Activated CD8-positive, alpha-beta memory T cell treated with anti-CD3 and anti-CD28 coated beads for 36 hours (primary cell): Measurements from ENCODE around the gene KDM4D. TPM values are rescaled to one million over a fixed set of nuclear protein-coding genes. Genes with fewer than 3 reads are reported as not detected.
"Not testable (repeated sequence)": the region's sequence is repeated elsewhere in the genome, so short reads cannot be mapped to it uniquely, and the experiment has no call there.

Experiments used
- CTCF ChIA-PET: fragments of 350-600 bp; sonication (Branson Sonifier 250); formaldehyde crosslinking; loops from one replicate; lab custom pipeline; 2021; ENCODE audit warnings: antibody characterized with exemption; lab: Charles Lee
- POLR2A ChIA-PET: fragments of 350-600 bp; sonication (Branson Sonifier 250); formaldehyde crosslinking; loops from one replicate; lab custom pipeline; 2021; ENCODE audit warnings: antibody characterized with exemption; lab: Charles Lee
- total RNA-seq, 2 experiments: library from RNA; stranded (reverse); gene quantifications; one replicate each; pipeline ENCODE4 v1.2.3, GENCODE V29; 2021

Gene KDM4D
- total RNA-seq, 2 experiments from 2014 or later = 0.95 to 1.3 TPM

DNA sequence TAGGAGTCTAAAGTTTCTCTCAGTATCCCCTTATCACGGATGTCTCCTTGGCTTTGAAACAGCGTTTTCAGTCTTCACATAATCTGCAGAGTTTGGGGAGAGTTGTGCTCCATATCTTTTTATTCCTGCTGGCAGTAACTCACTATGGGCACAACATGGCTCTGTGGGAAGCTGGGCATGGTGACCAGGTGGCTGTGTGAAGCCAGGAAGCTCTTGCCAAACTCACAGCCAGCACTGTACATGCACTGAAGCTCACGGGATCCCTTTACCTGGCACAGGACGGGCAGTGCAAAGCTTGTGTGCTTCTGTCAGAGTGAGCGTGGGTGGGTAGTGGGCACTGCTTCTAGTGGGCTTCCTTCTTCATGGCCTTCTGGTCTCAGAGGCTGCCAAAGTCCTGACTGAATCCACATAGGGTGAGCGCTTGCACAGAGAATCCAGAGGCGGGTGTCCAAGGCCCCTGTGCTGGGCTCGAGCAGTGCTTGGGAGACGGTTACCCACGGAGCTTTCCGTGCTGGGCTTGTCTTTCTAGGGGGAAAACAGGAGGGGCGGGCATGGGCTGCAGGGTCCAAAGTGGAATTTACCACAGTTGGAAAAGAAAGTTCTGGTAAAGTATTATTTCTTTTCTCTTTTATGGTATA is 40.8 kb downstream of the KDM4D start:
- CTCF ChIA-PET = interaction anchor here (0.8 kb wide), 1 partner anchor 21 kb away, joined by 3 read pairs; no protein-coding TSS in a partner anchor
- POLR2A ChIA-PET = no interaction called here

DNA sequence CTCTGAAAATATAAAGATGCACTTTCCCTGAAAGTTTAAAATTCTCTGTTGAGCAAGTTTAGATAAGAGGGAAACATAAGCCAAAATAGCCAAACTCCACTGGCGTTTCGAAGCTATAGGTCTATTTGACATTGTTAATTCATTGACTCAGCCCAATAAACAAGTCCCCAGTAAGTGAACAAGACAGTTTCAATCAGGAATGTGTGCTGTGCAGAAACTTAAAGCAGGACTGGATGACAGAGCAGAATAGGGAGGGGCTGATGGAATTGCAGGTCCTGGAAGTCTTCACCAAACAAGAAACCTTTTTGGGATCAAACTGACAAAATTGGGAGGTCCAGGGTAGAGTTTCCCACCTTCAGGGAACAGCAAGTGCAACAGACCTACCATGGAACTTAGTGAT is 42.6 kb downstream of the KDM4D start:
- POLR2A ChIA-PET = no interaction called here
- CTCF ChIA-PET = no interaction called here

DNA sequence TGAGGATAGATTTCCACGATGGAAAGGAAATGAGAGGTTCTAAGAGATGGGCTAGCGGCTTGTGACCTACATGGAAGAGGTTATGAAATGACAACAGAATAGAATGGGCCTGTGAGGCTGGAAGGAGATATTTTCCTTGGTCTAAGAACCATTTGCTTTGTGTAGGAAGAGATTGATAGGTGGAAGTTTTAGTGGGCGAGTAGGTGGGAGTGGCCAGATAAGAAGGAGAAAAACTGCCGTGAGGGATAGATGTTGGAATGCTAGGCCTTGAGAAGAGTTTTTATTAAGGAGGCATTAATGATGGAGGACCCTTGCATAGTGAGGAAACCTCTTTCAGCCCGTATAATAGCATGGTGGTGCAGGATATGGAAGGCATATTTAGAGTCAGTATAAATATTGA is 48.0 kb downstream of the KDM4D start:
- POLR2A ChIA-PET, CTCF ChIA-PET: not testable (repeated sequence)

GRCh38 chr11:95024958-95025357 is 51.4 kb downstream of the KDM4D start, which contains the start of gene KDM4E:
Gene KDM4E (plus strand): TSS chr11:95025258. CDS start chr11:95025558, 300 bp downstream.
- ChIA-PET CTCF (no interaction called here), POLR2A (no interaction called here)

DNA sequence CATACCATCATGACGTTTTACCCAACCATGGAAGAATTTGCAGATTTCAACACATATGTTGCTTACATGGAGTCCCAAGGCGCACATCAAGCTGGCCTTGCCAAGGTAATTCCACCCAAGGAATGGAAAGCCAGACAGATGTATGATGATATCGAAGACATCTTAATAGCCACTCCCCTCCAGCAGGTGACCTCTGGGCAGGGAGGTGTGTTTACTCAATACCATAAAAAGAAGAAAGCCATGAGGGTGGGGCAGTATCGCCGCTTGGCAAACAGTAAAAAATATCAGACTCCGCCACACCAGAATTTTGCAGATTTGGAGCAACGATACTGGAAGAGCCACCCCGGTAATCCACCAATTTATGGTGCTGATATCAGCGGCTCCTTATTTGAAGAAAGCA is 52.1 kb downstream of the KDM4D start:
- POLR2A ChIA-PET, CTCF ChIA-PET: not testable (repeated sequence)

DNA sequence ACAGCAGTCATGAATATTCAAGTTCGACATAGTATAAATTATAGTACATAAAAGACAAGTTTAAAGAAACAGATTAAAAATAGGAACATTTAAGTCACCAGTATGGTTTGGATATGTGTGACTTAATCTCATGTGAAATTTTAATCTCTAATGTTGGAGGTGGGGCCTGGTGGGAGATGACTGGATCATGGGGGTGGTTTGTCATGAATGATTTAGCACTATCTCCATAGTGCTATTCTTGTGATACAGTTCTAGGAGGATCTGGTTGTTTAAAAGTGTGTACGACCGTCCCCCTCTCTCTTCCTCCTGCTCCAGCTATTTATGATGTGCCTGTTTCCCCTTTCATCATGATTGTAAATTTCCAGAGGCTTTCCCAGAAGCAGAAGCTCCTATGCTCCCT is 54.8 kb downstream of the KDM4D start:
- ChIA-PET POLR2A (no interaction called here), CTCF (no interaction called here)

GRCh38 chr11:95033051-95033450 is 59.5 kb downstream of the KDM4D start:
- CTCF ChIA-PET = no interaction called here
- POLR2A ChIA-PET = no interaction called here

DNA sequence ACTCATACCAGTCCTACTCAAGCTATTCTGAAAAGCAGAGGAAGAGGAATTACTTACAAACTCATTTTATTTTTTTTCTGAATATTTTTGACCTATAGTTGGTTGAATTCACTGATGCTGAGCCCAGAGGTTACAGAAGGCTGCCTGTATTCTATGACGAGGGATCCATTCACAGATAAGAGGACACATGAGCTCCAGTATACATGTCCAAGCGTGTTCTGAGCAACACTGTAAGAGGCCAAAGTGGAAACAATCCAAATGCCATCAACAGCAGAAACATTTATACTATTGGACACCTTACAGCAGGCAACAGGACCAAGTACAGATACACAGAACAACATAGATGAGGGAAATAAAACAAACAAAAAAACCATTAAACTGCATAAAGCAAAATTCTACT is 61.8 kb downstream of the KDM4D start:
- ChIA-PET POLR2A (interaction anchor here (0.6 kb wide), 1 partner anchor 12 kb away, joined by 3 read pairs; no protein-coding TSS in a partner anchor), CTCF (no interaction called here)

DNA sequence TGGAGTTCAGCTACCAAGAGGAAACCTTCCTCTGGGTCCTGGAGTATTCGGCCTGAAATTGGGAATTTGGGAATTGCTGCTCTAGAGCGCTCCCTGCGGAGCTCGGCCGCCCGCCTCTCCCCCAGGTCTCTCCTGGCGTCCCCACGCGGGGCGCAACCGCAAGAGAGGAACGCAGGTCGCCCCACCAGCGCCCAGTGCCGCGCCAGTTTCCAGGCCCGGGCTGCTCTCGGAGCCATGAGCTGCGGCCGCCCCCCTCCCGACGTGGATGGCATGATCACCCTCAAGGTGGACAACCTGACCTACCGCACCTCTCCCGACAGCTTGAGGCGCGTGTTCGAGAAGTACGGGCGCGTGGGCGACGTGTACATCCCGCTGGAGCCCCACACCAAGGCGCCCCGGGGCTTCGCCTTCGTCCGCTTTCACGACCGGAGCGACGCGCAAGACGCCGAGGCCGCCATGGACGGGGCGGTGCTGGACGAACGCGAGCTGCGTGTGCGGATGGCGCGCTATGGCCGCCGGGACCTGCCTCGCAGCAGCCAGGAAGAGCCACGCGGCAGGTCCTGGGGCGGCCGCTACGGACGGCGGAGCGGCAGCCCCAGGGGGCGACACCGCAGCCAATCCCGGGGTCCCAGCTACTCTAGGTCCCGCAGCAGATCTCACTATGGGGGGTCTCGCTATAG is 64.0 kb downstream of the KDM4D start:
- CTCF ChIA-PET, POLR2A ChIA-PET: not testable (repeated sequence)

GRCh38 chr11:95042239-95042638 is 68.7 kb downstream of the KDM4D start:
- ChIA-PET CTCF (no interaction called here), POLR2A (no interaction called here)

DNA sequence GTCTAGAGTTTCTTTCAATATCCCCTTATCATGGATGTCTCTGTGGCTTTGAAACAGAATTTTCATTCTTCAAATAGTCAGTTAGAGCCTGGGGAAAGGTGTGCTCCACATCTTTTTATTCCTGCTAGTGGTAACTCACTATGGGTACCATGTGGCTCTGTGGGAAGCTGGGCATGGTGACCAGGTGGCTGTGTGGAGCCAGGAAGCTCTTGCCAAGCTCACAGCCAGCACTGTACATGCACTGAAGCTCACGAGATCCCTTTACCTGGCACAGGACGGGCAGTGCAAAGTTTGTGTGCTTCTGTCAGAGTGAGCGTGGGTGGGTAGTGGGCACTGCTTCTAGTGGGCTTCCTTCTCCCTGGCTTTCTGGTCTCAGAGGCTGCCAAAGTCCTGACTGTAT is 69.4 kb downstream of the KDM4D start:
- ChIA-PET CTCF (no interaction called here), POLR2A (no interaction called here)

DNA sequence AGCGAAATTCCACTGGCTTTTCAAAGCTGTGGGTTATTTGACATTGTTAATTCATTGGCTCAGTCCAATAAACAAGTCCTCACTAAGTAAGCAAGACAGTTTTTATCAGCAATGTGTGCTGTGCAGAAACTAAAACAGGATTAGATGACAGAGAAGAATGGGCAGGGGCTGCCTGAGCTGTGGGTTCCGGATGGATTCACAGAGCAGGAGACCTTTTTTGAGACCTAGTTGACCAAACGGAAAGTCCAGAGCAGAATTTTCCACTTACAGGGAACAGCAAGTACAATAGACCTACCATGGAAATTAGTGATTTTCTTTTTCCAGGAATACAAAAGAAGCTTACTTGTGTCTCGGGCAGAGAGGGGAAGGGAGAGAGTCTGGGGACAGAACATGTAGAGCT is 70.5 kb downstream of the KDM4D start:
- ChIA-PET CTCF (interaction anchor here (0.6 kb wide), 1 partner anchor 59 kb away, joined by 3 read pairs; no protein-coding TSS in a partner anchor), POLR2A (no interaction called here)

- CTCF ChIA-PET = no interaction called here
- POLR2A ChIA-PET = no interaction called here
These were observed 72.3 kb downstream of the KDM4D start for GRCh38 chr11:95045812-95046211.

Other genes starting within 250 kb of the KDM4D start
- gene AMOTL1, start 205.4 kb upstream of the KDM4D start, total RNA-seq = 1 to 10 TPM; 1.0 to 1.6 TPM
- gene CWC15, start 153 bp upstream of the KDM4D start, total RNA-seq = 10 to 100 TPM; 88.3 to 90.6 TPM
- not detected for gene KDM4E, start 51.5 kb downstream of the KDM4D start, total RNA-seq
- gene KDM4F, start 75.7 kb downstream of the KDM4D start, total RNA-seq = not detected
- 10 to 100 TPM; 58.4 to 69.5 TPM for gene SRSF8, start 93.2 kb downstream of the KDM4D start, total RNA-seq
- 10 to 100 TPM; 40.9 to 41.1 TPM for gene ENDOD1, start 116.1 kb downstream of the KDM4D start, total RNA-seq